T-helper 1 cell treated with Interleukin-12 subunit alpha and Interleukin-12 subunit beta and Interleukin-4 antibody, amounts not matched to agents 30 ng/mL and 1 ng/mL, for 36 hours (primary cell): ENCODE measurements around the gene TNS4. TPM values are rescaled to one million over a fixed set of nuclear protein-coding genes. Genes with fewer than 3 reads are reported as not detected.

Experiments
- intact Hi-C: fragments of 100-400 bp; cut with micrococcal nuclease; formaldehyde crosslinking; loops from one replicate; pipeline ENCODE4 v1.15.1; 2024
- total RNA-seq: library from RNA; stranded (reverse); gene quantifications from 2 replicates; pipeline ENCODE4 v1.2.3, GENCODE V29; 2022

The TNS4 gene
- total RNA-seq, 1 donor from 2014 or later, result 15.7 TPM

GRCh38 chr17:40495140-40495539 lies 6.3 kb downstream of the TNS4 start:
- intact Hi-C loops, result no loop called here

- intact Hi-C loops, result no loop called here
Measured at GRCh38 chr17:40493697-40494096, 7.7 kb downstream of the TNS4 start.

- intact Hi-C loops, result no loop called here
Measured at GRCh38 chr17:40491486-40491885, 9.9 kb downstream of the TNS4 start.

GRCh38 chr17:40490982-40491381 lies 10.4 kb downstream of the TNS4 start:
- intact Hi-C loops, result loop anchor here (1.0 kb wide), 1 partner anchor 11 kb away; no protein-coding TSS in a partner anchor

- intact Hi-C loops, result loop anchor here (1.0 kb wide), 1 partner anchor 10 kb away; no protein-coding TSS in a partner anchor
Measured at GRCh38 chr17:40490289-40490853, 11.1 kb downstream of the TNS4 start.

GRCh38 chr17:40487371-40488020 lies 13.9 kb downstream of the TNS4 start:
- intact Hi-C loops, result loop anchor here (2.0 kb wide), 1 partner anchor 29 kb away; no protein-coding TSS in a partner anchor

GRCh38 chr17:40486522-40487370 lies 14.7 kb downstream of the TNS4 start:
- intact Hi-C loops, result no loop called here

- intact Hi-C loops, result no loop called here
Measured at GRCh38 chr17:40485851-40486521, 15.4 kb downstream of the TNS4 start.

GRCh38 chr17:40484973-40485530 lies 16.4 kb downstream of the TNS4 start:
- intact Hi-C loops, result no loop called here

GRCh38 chr17:40484285-40484972 lies 17.0 kb downstream of the TNS4 start:
- intact Hi-C loops, result no loop called here

GRCh38 chr17:40483679-40484078 lies 17.7 kb downstream of the TNS4 start:
- intact Hi-C loops, result no loop called here

GRCh38 chr17:40482722-40483121 lies 18.7 kb downstream of the TNS4 start:
- intact Hi-C loops, result no loop called here

- intact Hi-C loops, result loop anchor here (2.0 kb wide), 1 partner anchor 36 kb away; no protein-coding TSS in a partner anchor
Measured at GRCh38 chr17:40481106-40481505, 20.3 kb downstream of the TNS4 start.

- intact Hi-C loops, result loop anchor here (1.0 to 2.0 kb wide), 6 partner anchors 10 to 80 kb away; partner anchors contain the start of gene TOP2A
Measured at GRCh38 chr17:40480501-40481003, 20.9 kb downstream of the TNS4 start.

- intact Hi-C loops, result loop anchor here (1.0 to 2.0 kb wide), 6 partner anchors 10 to 80 kb away; partner anchors contain the start of gene TOP2A
Measured at GRCh38 chr17:40479754-40480480, 21.5 kb downstream of the TNS4 start.

- intact Hi-C loops, result no loop called here
Measured at GRCh38 chr17:40478486-40478885, 22.9 kb downstream of the TNS4 start.

- intact Hi-C loops, result no loop called here
Measured at GRCh38 chr17:40477796-40478195, 23.6 kb downstream of the TNS4 start.

GRCh38 chr17:40475234-40475908 lies 26.1 kb downstream of the TNS4 start:
- intact Hi-C loops, result no loop called here

GRCh38 chr17:40474419-40475002 lies 26.9 kb downstream of the TNS4 start:
- intact Hi-C loops, result no loop called here
